CD4-positive, alpha-beta T cell treated with Interleukin-17A for 4 hours (primary cell): ENCODE results near the gene CDC123.
A peak's percentile ranks its signal among the peaks of the same experiment; 100 is the strongest.
"Not testable (repeated sequence)": the region's sequence is repeated elsewhere in the genome, so short reads cannot be mapped to it uniquely, and the experiment has no call there.

Source experiments
- DNase-seq: peaks from one replicate; pipeline ENCODE4 v3.0.0-alpha.2; 2020; ENCODE audit warnings: mixed read lengths

Gene CDC123

DNA sequence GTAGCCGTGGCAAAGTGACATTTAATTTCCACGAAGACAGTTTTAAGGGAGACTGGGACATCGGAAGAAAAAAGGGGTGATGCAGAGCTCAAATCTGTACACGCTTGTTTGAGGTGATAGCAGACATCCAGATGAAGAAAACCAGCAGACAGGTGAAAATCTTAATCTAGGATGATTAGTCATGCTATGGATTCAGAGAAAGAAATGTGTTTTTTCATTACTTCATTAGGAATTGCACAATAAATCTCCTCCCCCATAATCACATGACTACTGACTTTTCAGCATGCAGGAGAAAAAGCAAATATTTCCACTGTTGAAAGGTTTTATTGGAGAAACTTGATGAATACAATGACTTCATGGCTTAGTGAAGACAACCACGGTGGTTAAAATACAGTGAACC is 2.8 kb upstream of the CDC123 start:
- no peak for DNase-seq

DNA sequence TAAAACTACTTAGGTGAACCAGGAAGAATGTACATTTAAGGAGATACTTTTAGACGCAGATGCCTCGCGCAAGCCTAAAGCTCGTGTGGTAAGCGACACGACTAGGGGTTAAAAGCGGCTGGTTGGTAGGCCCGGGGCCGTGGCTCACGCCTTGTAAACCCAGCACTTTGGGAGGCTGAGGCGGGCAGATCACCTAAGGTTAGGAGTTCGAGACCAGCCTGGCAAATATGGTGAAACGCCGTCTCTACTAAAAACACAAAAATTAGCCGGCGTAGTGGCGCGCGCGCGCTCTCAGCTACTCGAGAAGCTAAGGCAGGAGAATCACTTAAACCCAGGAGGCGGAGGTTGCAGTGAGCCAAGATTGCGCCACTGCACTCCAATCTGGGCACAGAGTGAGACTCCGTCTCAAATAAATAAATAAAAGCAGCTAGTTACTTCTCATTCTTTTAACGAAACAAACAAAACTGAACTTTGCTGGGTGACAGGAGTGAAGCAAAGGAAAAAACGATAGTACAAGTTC is 1.2 kb upstream of the CDC123 start:
- DNase-seq, result peak; percentile 43

DNA sequence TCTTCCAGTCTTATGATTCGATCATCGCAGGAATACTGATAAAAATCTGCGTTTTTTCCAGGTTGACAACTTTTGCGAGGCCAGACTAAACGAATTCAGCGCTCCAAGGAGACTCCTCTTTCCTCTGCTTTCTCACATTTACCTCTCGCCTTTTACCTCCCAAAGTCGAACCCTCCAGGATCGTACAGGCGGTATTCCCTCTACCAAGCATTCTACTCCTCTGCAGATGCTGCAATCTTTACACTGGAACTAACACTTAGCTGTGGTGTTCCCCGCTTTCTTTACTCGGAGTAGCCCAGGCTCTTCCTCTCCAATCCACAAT is 746 bp upstream of the CDC123 start:
- DNase-seq, result no peak

DNA sequence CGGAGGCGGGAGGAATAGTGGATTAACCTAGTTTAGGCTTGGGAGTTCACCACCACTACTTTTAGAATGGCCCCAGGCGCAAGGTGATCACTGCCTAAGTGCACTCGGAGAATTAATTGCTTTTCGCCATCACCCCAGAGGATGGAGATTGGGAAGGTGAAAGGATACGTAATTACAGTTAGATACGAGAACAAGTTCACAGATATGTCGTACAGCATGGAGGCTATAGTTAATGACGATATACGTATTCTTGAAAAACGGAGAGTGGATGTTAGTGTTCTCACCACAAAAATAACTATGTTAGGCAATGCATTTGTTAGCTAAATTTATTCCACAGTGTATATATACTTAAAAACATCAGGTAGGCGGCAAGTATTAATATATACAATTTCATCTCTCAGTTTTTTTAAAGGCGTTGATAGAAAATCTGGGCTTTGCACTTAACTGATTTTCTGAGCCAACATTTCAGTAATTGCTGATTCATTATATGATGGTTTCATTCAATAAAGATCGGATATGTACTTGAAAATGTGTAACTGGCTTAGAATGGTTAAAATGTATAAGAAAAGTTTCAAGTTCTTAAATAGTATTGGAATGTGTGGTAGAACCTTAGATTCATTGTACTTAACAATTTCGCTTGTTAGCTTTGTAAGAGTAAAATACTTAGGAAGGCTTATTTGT is 683 bp downstream of the CDC123 start:
- no peak for DNase-seq

DNA sequence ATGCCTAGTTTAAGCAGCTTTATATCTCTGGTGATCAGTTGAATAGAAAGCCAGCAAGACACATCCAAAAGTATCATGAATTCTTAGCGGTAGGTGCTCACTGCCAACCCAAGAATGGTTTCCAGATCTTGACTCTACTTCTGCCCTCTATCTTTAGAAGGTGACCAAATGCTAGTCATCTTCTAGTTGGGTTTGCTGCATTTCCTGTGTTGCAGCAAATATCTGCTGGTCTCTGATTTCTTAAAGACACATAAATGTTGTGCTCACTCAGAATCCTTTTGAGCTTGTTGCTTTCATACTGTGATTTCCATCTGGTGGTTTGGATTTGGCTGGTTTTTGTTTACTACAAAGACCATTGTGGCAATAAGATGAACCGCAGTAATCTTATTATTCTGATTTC is 2.2 kb downstream of the CDC123 start:
- no peak for DNase-seq

DNA sequence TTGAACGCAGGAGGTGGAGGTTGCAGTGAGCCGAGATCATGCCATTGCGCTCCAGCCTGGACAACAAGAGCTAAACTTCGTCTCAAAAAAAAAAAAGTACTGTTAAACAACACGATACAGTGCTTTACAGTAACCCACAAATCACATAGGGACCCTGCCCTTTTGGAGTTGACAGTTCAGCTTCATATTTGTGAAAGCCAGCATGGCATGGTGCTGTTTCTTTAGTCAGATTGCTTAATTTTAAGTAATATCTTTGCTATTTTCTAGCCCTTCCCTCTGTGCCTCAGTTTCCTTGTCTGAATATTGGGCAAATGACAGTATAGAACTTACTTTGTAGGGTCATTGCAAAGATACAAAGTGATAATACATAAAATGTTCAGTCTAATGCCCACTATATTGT is 4.9 kb downstream of the CDC123 start:
- DNase-seq, result no peak

DNA sequence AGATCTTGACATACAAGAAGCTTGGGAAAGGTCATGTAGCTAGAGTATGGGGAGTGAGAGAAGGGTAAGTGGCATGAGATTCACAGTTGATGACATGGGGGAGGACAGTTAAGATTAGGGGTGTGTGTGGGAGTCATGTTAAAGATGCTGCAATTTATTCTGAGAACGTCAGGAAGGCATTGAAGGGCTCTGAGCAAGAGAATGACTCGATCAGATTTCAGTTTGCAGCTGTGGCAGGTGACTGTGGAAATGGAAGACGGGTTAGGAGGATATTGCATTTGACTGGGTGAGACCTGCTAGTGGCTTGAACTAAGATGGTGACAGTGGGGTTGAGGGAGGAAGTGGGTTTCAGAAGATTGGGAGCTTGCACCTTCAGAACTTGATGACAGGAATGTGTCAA is 5.6 kb downstream of the CDC123 start:
- DNase-seq, result no peak

DNA sequence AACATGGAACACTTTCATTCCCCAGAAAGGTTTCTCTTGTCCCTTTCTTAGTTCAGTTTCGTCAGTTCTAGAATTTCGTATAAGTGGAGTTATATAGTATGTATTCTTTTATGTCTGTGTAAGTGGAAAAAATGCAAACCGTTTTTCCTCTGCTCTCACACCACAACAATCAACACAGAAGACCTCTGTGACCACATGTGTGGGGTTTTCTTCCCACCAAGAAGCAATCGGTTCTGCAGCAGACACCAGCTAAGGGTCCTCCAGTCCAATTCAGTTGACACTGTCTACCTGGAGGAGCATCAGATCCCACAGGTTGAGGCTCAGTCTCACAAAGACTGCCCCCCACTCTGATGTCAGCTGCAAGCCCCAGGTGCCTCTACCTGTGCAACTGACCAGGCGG is 6.2 kb downstream of the CDC123 start:
- no peak for DNase-seq

DNA sequence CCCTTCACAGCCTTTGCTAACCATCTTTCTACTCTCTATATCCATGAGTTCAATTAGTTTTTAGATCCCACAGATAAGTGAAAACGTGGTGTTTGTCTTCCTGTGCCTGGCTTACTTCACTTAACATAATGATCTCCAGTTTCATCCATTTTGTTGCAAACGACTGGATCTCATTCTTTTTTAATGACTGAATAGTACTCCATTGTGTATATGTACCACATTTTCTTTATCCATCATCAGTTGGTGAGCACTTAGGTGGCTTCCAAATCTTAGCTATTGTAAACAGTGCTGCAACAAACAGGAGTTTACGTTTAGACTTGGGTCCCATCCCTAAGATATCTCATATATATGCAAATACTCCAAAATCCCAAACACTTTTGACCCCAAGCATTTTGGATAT is 9.1 kb downstream of the CDC123 start:
- DNase-seq, result no peak

DNA sequence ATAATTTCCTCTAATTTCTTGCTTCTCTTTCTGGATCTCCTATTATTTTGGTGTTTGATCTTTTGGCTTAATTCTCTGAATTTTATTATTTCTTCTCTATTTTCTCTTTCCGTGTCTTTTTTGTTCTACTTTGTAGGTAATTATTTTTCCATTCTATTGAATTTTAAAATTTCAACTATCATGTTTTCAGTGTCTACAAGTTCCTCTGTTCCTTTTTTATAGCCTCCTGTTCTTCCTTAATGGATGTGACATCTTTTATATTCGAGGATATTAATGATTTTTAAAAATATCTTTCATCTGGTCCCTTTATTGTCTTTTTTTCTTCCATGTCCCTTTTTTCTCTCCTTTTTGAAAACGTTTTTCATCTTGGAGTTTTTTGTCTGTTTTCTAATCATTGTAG is 11.1 kb downstream of the CDC123 start:
- no peak for DNase-seq

DNA sequence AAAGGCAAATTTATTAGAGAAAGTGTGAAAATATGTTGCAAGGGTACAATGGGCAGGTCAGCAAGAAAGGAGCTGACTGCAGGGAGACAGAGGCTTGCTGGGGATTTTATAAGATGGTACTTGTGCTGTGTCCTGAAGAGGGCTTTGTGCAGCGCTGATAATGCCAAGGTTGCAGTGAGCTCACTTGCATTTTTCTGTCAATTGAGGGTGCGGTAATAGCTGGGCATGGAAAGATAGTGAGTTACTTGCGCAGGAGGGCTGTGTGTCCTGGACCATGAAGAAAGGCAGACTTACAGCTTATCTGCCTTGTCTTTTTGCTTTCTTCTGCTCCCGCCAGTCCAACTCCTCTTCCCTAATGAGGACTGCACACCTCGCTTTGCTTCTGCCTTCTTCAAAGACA is 12.5 kb downstream of the CDC123 start:
- no peak for DNase-seq

DNA sequence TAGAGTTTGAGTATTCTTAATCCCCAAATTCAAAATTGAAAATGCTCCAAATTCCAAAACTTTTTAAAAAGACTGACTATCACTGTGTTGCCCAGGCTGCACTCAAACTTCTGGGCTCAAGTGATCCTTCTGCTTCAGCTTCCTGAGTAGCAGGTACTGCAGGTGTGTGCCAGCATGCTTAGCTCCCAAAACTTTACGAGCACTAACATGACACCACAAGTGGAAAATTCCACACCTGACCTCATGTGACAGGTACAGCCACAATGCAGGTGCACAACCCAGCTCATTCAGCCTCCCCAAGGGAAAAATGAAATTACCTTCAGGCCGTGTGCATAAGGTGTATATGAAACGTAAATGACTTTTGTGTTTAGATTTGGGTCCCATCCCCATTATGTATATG is 16.5 kb downstream of the CDC123 start:
- DNase-seq, result no peak

DNA sequence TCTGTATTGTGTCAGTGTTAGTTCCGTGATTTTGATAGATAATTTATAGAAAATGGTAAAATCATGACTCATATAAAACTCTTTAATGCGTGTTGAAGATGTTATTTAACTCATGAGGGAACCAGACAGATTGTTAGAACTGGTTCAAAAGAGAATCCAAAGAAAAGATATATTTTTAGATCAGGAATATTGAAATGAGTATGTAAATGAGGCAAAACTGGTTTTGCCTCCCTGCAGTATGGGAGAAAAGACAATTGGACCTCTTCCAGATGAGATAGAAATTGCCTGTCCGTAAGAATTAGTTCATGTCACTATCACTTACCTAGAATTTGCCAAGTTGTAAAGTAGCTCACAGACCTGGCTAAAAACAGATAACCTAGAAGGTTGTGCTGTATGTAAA is 17.6 kb downstream of the CDC123 start:
- no peak for DNase-seq

DNA sequence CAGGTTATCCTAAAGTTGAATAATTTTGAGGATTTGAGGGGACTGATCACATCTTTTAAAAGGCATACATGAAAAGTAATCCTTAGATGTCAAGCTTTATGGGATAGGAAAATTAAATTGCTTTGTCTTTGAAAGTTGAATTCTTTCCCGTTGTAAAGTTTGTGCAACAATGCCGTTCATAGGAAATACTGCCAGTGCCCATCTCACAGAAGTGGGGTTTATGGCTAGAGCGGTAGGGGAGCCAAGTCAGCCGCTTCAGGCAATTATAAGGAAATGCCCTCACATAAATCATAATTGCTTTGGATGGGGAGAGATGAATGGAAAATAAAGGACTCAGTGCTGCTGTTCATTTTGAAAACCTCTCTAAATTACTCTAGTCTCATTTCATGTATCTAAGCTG is 18.1 kb downstream of the CDC123 start:
- no peak for DNase-seq

DNA sequence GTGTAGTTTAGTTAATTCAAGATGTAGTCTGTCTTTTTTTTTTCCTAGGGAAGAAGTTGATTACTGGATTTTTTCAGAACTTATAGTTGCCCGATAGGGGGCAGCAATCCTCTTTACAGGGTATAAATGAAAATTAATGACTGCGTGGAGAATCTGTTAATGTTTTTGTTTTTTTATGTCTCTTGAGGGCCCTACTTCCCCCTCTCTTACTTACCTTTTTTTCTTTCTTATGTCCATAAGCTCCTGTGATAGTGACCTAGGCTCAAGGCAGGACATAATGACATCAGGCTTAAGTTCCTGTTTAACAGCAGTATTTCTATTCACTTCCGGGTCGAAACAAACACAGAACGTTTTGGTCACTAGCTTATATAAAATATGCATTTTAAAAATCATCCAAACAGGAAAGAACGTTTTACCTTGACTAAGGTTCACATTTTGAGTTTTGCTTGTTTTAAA is 18.8 kb downstream of the CDC123 start:
- DNase-seq, result peak; percentile 66

DNA sequence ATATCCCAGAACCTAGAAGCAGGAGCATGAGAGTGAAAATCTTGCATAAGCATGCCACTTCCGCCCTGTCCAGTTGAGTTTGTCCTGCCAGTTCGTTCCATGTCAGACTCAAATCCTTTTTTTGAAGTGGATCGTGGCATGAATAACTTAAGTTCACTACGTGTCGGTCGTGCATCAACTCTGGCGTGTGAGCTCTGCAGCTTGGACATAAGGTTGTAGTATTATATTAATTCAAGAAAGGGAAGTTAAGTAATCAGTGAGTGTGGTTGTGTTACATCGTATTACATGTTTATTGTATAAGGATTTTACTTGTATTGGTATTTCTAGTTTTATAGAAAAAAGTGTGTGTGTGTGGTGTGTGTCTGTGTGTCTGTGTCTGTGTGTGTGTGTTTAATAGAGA is 23.0 kb downstream of the CDC123 start:
- DNase-seq, result no peak

DNA sequence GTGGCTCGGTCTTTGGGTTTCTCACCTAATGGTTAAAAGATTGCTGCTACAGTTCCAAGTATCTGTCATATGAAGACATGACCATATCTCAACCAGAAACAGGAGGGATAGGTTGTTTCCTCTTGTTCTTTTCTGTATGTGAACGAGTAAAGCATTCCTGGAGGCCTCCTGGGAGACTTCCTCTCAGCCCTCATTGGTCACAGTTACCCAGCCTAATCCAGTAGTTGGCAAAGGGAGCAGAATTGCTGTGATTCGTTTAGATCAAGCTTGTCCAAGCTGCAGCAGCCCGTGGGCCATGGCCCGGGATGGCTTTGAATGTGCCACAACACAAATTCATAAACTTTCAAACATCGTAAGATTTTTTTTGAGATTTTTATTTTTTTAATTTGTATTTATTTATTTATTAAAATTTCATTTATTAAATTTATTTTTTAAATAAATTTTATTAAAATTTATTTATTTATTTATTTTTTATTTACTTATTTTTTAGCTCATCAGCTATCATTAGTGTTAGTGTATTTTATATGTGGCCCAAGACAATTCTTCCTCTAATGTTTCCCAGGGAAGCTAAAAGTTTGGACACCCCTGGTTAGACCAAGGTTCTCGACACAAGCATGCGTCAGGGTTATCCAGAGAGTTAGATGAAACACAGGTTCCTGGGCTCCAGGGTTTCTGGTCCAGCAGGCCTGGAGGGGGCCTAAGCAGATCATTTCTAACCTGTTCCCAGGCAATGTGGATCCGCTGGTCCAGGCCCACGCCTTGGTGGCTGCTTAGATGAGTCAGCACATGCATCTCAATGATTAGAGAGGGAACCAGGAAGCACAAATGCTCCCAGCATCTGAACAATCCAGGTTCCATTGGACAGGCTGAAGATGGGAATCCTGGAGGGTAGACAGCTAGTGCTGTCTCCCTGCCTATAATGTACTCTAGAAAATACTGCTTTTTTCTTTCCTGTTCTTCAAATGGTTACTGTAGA is 25.6 kb downstream of the CDC123 start:
- no peak for DNase-seq

DNA sequence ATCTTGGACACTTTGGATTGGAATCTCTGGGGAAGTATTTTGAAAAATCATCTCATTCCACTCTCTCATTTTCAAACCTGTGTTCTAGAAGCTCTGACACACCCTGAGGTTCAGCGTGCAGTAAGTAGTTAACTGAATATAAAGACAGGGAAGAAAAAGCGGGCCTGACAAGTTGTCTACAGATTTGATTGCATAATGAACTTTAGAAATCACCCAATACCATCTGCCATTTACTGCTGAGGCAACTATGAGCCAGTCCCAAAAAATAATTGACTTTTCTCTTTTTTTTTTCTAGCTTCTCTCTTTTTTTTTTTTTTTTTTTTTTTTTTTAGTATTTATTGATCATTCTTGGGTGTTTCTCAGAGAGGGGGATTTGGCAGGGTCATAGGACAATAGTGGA is 29.5 kb downstream of the CDC123 start:
- no peak for DNase-seq

DNA sequence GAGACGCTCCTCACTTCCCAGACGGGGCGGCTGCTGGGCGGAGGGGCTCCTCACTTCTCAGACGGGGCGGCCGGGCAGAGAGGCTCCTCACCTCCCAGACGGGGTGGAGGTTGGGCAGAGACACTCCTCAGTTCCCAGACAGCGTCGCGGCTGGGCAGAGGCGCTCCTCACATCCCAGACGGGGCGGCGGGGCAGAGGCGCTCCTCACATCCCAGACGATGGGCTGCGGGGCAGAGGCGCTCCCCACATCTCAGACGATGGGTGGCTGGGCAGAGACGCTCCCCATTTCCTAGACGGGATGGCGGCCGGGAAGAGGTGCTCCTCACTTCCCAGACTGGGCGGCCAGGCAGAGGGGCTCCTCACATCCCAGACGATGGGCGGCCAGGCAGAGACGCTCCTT is 30.4 kb downstream of the CDC123 start:
- DNase-seq, result not testable (repeated sequence)

DNA sequence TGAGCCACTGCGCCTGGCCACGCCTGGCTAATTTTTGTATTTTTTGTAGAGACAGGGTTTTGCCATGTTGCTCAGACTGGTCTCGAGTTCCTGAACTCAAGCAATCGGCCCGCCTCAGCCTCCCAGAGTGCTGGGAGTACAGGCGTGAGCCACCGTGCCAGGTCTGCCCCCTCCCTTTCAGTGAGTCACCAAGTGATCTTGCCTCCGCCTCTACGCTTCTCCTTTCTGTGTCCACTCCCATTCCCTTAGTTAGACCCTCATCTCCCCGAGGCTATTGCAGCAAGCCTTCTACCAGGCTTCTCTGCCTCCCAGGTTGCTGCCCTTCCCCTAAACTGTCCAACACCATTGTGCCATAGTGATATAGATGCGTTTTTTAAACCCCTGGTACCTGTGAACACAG is 32.9 kb downstream of the CDC123 start:
- no peak for DNase-seq

DNA sequence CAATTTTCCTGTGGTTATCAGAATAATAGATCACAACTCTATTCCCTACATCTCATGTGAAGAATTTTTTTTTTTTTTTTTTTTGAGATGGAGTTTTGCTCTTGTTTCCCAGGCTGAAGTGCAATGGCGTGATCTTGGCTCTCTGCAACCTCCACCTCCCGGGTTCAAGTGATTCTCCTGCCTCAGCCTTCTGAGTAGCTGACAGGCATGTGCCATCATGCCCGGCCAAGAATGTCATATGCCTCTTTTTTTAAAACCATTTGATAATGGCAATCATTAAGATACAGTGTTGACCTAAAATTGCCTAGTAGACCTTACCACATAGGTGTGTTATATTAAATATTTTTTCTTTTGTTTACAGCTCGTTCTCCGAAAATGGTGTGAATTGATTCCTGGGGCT is 38.7 kb downstream of the CDC123 start:
- not testable (repeated sequence) for DNase-seq

DNA sequence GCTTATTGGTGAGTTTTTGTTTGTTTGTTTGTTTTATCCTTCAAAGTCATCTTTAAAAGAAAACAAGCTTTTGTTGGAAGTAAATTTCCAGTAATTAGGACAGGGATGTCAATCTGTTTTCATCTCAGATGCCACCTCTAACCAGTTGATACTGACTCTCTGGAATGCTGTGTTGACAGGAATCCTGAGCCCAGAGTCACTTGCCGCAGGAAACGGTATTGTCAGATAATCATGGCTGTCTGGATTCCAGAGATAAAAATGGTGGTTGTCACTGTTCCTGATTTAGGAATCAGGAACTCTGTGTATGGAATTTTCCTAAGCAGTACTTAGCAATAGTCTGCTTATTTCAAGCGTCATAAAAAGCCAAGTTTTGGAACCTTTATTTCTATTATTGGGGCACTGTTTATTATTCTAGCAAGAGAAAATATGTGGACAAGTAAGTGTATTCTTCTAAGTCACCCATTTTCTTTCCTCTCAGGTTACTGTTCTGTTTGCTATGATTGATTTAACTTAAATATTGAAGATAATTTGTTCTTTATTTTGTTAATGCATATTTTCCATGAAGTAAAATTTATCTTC is 39.2 kb downstream of the CDC123 start:
- no peak for DNase-seq

DNA sequence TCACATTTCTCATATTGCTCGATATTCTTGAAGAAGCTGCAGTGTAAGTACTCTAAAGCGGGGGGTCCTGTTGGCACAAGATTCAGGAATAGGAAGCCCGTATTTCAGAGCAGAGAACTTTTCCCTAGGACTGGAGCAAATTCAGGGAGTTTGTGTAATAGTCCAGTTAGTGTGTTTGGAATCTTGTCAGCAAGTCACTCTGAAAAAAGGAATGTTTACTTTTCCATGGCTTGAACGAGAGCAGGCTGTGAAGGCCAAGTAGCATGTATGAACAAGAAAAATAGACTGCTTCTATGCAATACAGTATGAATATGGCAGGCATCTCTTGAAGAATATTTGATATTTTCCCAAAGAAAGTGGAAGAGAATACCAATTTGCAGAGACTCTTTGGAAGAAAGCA is 39.8 kb downstream of the CDC123 start:
- DNase-seq, result no peak
